ENCODE measurements around the gene SCAANT1. TPM values are rescaled to one million over a fixed set of nuclear protein-coding genes. Genes with fewer than 3 reads are reported as not detected.
A peak's percentile ranks its signal among the peaks of the same experiment; 100 is the strongest.

SCAANT1 gene
- total RNA-seq, 6 donors from 2014 or later, result not detected

DNA sequence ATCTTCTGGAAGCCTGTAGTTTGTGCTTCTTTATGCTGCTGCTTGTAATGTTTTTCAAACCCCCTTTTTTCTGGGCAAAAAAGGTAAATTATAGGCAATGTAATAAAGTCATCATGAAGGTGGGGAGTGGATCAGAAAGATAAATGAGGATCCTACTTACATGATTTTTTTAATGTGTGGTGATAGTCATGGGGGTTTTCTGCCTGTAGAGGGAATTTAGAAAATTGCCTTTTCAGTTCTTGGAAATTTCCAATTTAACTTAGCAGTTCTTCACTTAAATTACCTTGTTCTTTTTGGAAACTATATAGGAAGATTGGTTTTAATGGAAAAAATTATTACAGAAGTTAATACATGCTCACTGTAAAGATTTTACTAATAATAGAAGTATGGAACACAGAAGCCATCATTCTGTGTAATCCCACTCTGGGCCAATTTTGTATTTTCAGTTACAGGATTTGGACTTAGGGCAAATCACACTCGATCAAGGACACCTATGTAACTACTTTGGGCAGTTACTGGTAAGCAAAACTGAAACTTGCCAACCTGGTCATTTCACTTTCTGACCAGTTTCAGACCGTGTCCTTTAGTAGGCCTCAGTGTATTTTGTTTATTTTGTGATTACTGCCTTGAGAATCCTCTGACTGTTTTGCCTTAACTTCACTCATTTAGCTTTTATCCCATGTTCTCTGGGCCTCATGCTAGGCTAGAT, 10.5 kb upstream of the SCAANT1 start:
- H3K9me3 ChIP-seq, result no peaks in the 10 kb centered on the region
- peaks cover 0 to 48% (median 7%) of the 10 kb centered on the region in 4 donors for H3K36me3 ChIP-seq
- H3K27me3 ChIP-seq, result no peaks in the 10 kb centered on the region
- TF ChIP-seq POLR2AphosphoS5 (IDR thresholded peaks at IDR 0.05), result no peak
- TF ChIP-seq EP300 (IDR thresholded peaks at IDR 0.05), result no peak
- TF ChIP-seq, protein P1, sequence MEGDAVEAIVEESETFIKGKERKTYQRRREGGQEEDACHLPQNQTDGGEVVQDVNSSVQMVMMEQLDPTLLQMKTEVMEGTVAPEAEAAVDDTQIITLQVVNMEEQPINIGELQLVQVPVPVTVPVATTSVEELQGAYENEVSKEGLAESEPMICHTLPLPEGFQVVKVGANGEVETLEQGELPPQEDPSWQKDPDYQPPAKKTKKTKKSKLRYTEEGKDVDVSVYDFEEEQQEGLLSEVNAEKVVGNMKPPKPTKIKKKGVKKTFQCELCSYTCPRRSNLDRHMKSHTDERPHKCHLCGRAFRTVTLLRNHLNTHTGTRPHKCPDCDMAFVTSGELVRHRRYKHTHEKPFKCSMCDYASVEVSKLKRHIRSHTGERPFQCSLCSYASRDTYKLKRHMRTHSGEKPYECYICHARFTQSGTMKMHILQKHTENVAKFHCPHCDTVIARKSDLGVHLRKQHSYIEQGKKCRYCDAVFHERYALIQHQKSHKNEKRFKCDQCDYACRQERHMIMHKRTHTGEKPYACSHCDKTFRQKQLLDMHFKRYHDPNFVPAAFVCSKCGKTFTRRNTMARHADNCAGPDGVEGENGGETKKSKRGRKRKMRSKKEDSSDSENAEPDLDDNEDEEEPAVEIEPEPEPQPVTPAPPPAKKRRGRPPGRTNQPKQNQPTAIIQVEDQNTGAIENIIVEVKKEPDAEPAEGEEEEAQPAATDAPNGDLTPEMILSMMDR (IDR thresholded peaks at IDR 0.05), result no peak
- no peak for TF ChIP-seq POLR2A (IDR thresholded peaks at IDR 0.05)
- ATAC-seq (ENCODE audit: low FRiP score in 2 of 2) (no peak), DNase-seq (no peak)
- peaks cover 5 to 15% (median 10%) of the 10 kb centered on the region in 4 donors for H3K4me1 ChIP-seq
- no peak overlapping the region for H3K4me3 ChIP-seq
- peak overlapping the region in 1 of 4 donors; percentile 52 for H3K27ac ChIP-seq
- WGBS, 2 donors, result 77 to 85% methylated on average over 2 of the region's 2 CpGs

DNA sequence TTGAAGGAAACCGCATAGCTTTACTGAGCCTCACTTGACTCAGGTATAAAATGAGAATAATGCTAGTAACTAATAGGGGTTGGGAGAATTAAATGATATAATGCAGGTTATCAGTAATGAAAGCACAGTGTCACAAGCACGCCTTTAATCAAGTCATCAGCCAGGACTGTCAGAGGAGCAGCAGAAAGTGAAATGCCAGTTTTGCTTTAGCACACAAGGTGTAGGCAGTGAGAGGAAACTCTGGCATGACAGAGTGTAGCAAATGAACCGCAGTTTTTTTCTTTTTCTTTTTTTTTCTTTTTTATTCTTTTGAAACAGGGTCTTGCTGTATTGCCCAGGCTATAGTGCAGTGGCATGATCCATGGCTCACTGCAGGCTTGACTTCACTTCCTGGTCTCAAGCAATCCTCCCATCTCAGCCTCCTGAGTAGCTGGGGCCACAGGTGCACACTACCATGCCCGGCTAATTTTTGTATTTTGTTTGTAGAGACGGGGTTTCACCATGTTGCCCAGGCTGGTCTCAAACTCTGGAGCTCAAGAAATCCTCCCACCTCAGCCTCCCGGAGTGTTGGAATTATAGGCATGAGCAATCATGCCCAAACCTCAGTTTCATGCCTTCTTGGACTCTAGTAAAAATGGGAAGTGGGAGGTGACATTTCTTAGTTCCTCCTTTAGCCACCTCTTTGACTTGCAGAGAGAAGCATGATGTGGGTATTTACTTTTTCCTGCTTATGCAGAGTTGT, 9.7 kb upstream of the SCAANT1 start:
- H3K9me3 ChIP-seq, result no peaks in the 10 kb centered on the region
- no peak for DNase-seq
- TF ChIP-seq POLR2AphosphoS5 (IDR thresholded peaks at IDR 0.05) (no peak), POLR2A (IDR thresholded peaks at IDR 0.05) (no peak), EP300 (IDR thresholded peaks at IDR 0.05) (no peak)
- TF ChIP-seq, protein P1 (IDR thresholded peaks at IDR 0.05), result no peak

DNA sequence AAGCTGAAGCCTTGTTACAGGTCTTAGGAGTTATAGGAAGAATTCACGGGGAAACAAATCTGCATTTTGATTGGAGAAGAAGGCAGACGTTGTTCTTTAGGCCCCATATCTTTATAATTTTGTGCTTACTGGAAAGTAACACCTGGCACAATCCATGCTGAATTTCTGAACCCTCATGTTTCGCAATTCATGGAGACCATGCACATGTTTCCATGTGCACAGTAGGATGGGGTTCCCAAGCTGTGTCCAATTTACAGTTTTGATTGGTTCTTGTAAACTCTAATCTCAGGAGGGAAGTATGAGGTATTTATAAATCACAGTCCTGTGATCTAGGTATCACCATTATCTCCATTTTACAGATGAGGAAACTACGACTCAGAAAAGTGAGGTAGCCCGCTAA, 7.8 kb upstream of the SCAANT1 start:
- no peak for ATAC-seq (ENCODE audit: low FRiP score in 2 of 2)
- Histone ChIP-seq H3K36me3 (peaks cover 0 to 61% (median 10%) of the 10 kb centered on the region in 4 donors), H3K4me3 (no peak overlapping the region), H3K4me1 (peaks cover 2 to 13% (median 8%) of the 10 kb centered on the region in 4 donors), H3K27ac (no peak overlapping the region), H3K27me3 (no peaks in the 10 kb centered on the region), H3K9me3 (no peaks in the 10 kb centered on the region)
- no peak for DNase-seq
- 92 to 94% methylated on average over 5 of the region's 5 CpGs for WGBS, 2 donors
- TF ChIP-seq, protein P1 (IDR thresholded peaks at IDR 0.05), result no peak
- TF ChIP-seq EP300 (IDR thresholded peaks at IDR 0.05) (no peak), POLR2A (IDR thresholded peaks at IDR 0.05) (no peak), POLR2AphosphoS5 (IDR thresholded peaks at IDR 0.05) (no peak)

More for the DNA sequence above, 9.7 kb upstream of the SCAANT1 start:
- H3K27ac ChIP-seq, result peak overlapping the region in 1 of 4 donors; percentile 52
- H3K27me3 ChIP-seq, result no peaks in the 10 kb centered on the region
- WGBS, 2 donors, result 82 to 86% methylated on average over 6 of the region's 6 CpGs
- peaks cover 0 to 55% (median 8%) of the 10 kb centered on the region in 4 donors for H3K36me3 ChIP-seq
- ATAC-seq (ENCODE audit: low FRiP score in 2 of 2), result peak in 1 of 2 donors; percentile 74
- H3K4me3 ChIP-seq, result no peak overlapping the region
- H3K4me1 ChIP-seq, result peaks cover 5 to 12% (median 9%) of the 10 kb centered on the region in 4 donors

DNA sequence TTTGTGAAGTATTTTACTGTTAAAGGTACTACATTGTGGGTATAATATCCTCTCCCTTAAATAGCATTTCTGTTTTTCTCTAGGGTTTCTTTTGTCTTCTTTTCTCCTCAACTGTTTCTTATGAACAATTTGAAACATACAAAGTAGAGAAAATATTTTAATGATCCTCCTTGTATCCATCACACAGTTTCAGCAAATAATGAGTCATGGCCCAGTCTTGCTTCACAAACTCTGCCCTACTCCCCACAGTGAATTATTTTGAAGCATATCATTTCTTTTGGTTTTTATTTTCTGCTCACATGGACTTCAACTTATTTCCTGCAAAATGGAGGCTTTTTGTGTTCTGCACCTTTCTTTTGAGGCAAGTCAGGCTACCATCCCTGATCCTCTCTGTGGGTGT, 6.1 kb upstream of the SCAANT1 start:
- DNase-seq (no peak), ATAC-seq (ENCODE audit: low FRiP score in 2 of 2) (no peak)
- no peaks in the 10 kb centered on the region for H3K9me3 ChIP-seq
- H3K4me1 ChIP-seq, result peaks cover 12 to 30% (median 18%) of the 10 kb centered on the region in 4 donors
- peaks cover 0 to 52% (median 10%) of the 10 kb centered on the region in 4 donors for H3K36me3 ChIP-seq
- no peaks in the 10 kb centered on the region for H3K27me3 ChIP-seq
- H3K4me3 ChIP-seq, result no peak overlapping the region
- TF ChIP-seq, protein P1 (IDR thresholded peaks at IDR 0.05), result no peak
- TF ChIP-seq POLR2A (IDR thresholded peaks at IDR 0.05), result no peak
- H3K27ac ChIP-seq, result no peak overlapping the region
